GM12864 (cell line): ENCODE results near the gene TSPAN10.

Experiments
- DNase-seq: peaks from one replicate; pipeline ENCODE4 v3.0.0-alpha.2; 2011; ENCODE audit warnings: low read depth
- H3K4me3 ChIP-seq: 2 replicates; pipeline ENCODE4 v1.5.1; 2011; ENCODE audit warnings: mild to moderate bottlenecking, low read depth, low read length, control low read depth
- TF ChIP-seq, protein P1 (sequence below): IDR thresholded peaks from 2 replicates; pipeline ENCODE4 v1.5.1; 2011; ENCODE audit warnings: low read depth, mild to moderate bottlenecking, moderate library complexity, low read length, control low read depth, inconsistent platforms; ENCODE audit errors: missing control alignments

Gene TSPAN10

DNA sequence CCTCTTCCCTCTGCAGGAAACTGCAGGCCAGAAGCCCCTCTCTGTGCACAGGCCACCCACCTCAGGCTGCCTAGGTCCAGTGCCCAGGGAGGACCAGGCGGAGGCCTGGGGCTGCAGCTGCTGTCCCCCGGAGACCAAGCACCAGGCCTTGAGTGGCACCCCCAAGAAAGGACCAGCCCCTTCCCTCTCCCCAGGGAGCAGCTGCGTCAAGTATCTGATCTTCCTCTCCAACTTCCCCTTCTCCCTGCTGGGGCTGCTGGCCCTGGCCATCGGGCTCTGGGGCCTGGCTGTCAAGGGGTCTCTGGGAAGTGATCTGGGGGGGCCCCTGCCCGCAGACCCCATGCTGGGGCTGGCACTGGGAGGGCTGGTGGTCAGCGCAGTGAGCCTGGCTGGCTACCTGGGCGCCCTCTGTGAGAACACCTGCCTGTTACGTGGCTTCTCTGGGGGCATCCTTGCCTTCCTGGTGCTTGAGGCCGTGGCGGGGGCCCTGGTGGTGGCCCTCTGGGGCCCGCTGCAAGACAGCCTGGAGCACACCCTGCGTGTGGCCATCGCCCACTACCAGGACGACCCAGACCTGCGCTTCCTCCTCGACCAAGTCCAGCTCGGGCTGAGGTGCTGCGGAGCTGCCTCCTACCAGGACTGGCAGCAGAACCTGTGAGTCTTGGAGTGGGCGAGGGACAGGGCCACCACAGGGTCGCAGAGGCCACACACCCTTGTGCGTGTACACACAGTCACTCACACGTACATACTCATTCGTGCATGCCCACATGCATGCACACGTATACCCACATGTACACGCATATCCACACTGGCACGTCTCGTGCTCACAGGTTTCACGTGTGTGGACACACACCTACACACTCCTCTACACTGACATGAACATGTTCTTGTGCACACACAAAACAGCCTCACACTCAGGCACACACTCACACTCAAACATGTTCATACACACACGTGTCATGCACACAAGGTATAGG lies 8.3 kb downstream of the TSPAN10 start:
- TF ChIP-seq, protein P1, sequence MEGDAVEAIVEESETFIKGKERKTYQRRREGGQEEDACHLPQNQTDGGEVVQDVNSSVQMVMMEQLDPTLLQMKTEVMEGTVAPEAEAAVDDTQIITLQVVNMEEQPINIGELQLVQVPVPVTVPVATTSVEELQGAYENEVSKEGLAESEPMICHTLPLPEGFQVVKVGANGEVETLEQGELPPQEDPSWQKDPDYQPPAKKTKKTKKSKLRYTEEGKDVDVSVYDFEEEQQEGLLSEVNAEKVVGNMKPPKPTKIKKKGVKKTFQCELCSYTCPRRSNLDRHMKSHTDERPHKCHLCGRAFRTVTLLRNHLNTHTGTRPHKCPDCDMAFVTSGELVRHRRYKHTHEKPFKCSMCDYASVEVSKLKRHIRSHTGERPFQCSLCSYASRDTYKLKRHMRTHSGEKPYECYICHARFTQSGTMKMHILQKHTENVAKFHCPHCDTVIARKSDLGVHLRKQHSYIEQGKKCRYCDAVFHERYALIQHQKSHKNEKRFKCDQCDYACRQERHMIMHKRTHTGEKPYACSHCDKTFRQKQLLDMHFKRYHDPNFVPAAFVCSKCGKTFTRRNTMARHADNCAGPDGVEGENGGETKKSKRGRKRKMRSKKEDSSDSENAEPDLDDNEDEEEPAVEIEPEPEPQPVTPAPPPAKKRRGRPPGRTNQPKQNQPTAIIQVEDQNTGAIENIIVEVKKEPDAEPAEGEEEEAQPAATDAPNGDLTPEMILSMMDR = no peak
- no peak overlapping the region for H3K4me3 ChIP-seq
- DNase-seq = no peak

DNA sequence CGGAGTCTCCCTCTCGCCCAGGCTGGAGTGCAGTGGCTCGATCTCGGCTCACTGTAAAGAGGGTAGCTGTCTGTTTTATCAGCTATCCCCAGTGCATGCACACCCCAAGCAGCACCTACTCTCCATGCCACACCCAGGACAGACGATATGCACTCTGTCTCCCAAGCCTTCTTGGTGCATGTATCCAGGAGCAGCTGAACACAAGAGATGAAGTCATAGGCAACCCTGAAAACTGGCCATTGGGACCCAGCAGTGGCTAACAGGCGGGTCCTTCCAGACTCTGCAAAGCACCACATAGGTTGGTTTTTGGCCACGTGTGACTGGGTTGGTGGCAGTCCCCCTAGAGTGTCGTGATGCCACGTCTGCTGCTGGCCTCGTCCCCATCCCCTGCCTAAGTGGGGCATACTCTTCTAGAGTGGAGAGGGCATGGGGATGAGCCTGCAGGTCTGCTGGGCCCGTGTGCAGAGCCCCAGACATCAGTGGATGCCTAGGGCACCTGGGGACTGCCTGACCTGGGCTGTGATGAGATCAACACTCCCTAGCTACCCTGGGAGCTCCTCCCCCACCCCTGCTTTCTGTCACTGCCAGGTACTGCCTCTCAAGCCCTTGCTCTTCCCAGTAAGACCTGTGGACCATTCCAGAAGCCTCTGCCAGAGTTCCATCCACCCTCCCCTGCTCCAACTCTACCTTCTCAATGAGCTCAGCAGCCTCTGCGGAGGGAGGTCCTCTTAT lies 10.0 kb downstream of the TSPAN10 start:
- no peak for DNase-seq
- no peak overlapping the region for H3K4me3 ChIP-seq
- TF ChIP-seq, protein P1 = no peak

DNA sequence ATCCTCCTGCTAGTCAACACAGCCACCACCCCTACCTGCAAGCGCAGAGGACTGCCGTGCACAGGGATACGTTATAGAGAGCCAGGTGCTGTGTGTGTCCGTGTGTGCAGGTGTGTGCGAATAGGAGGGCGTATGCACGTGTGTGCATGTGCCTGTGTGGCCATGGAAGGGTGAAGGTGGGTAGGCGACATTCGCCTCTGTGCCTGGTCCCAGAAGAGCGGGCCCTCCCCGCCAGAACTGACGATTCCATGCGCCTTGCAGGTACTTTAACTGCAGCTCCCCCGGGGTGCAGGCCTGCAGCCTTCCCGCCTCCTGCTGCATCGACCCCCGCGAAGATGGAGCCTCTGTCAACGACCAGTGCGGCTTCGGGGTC lies 10.6 kb downstream of the TSPAN10 start:
- TF ChIP-seq, protein P1 = no peak
- DNase-seq = no peak
- H3K4me3 ChIP-seq = no peak overlapping the region

DNA sequence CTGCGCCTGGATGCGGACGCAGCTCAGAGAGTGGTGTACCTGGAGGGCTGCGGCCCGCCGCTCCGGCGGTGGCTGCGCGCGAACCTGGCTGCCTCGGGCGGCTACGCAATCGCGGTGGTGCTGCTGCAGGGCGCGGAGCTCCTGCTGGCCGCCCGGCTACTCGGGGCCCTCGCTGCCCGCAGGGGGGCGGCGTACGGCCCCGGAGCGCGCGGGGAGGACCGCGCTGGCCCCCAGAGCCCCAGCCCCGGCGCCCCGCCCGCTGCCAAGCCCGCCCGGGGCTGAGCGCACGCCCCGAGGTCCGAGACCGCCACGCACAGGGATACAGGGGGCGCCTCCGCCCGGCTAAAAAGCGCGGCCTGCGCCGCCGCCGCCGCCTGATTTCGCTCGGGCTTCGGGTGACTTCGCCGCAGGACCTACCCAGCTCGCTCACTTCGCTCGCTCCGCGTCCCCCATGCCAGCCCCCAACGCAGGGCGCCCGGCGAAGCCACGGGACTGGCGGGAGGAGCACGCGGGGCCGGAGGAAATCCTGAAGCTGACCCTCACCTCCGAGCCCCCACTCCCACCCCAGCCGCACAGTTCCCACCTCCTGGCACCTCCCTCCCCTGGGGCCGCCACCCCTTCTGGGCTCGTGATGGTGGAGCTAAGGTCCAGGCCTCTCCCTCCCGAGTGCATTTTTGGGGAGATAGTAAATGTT lies 11.2 kb downstream of the TSPAN10 start:
- no peak for DNase-seq

DNA sequence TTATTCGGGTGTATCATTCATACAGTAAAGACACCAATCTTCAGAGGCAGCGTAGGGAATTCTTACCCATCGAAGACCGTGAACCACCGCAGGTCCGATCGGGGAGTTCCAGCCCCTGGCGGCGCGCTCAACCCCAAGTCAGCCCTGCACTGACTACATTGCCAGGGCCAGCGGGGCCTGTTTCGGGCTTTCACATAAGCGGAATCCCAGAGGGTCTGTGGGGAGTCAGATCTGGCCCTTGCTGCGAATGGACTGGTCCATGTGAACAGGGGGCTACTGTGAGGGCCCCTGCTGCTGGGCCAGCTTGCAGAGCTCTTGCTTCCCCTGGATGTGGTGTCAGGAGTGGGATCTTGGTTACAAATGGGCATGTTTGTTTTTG lies 11.7 kb downstream of the TSPAN10 start:
- H3K4me3 ChIP-seq = no peak overlapping the region
- no peak for DNase-seq
- TF ChIP-seq, protein P1 = no peak

More for the DNA sequence above, 11.2 kb downstream of the TSPAN10 start:
- no peak overlapping the region for H3K4me3 ChIP-seq
- TF ChIP-seq, protein P1 = no peak

DNA sequence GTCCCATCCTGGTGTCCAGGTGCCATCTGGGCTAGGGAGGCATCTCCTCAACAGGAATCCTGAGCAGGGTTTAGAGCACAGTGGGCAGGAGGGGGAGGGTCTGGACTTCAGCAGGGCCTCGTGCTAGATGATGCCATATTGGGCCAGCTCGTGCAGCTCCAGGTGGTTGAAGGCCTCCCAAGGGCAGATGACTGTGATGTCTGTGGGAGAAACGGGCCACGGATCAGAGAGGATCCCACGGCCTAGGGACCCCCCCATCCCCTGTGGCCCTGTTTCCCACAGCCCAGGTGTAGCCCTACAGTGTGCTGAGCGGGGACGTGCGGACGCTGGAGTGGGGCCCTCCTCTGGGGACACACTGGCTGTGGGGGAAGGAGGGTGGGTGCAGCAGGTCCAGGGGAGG lies 14.0 kb downstream of the TSPAN10 start:
- H3K4me3 ChIP-seq = no peak overlapping the region
- DNase-seq = no peak
- TF ChIP-seq, protein P1 = no peak
